ENCODE data around the gene CSHL1. TPM values are rescaled to one million over a fixed set of nuclear protein-coding genes. Genes with fewer than 3 reads are reported as not detected.

Gene CSHL1
- total RNA-seq, 1 donor from 2014 or later = not detected

Other genes starting within 250 kb of the CSHL1 start
- 457 and 470 TPM in 2 replicates for gene LIMD2, start 211.1 kb downstream of the CSHL1 start, total RNA-seq
- 54.1 and 54.8 TPM in 2 replicates for gene STRADA, start 169.5 kb downstream of the CSHL1 start, total RNA-seq
- gene CCDC47, start 137.7 kb downstream of the CSHL1 start, total RNA-seq = 63.4 and 63.8 TPM in 2 replicates
- gene DDX42, start 137.1 kb downstream of the CSHL1 start, total RNA-seq = 123 and 129 TPM in 2 replicates
- gene PSMC5, start 83.8 kb downstream of the CSHL1 start, total RNA-seq = 158 and 166 TPM in 2 replicates
- gene FTSJ3, start 83.6 kb downstream of the CSHL1 start, total RNA-seq = 57.2 and 63.6 TPM in 2 replicates
- 138 and 139 TPM in 2 replicates for gene SMARCD2, start 68.6 kb downstream of the CSHL1 start, total RNA-seq
- gene CSH2, start 37.6 kb downstream of the CSHL1 start, total RNA-seq = not detected in 2 replicates
- gene GH2, start 29.3 kb downstream of the CSHL1 start, total RNA-seq = not detected in 2 replicates
- gene CSH1, start 14.7 kb downstream of the CSHL1 start, total RNA-seq = not detected in 2 replicates
- gene GH1, start 7.6 kb upstream of the CSHL1 start, total RNA-seq = 0.50 TPM in 1 of 2 replicates, not detected in the other
- 38.3 and 41.0 TPM in 2 replicates for gene CD79B, start 21.1 kb upstream of the CSHL1 start, total RNA-seq
- 0.02 and 0.05 TPM in 2 replicates for gene SCN4A, start 61.7 kb upstream of the CSHL1 start, total RNA-seq
- gene PRR29, start 87.1 kb upstream of the CSHL1 start, total RNA-seq = 1.5 and 1.8 TPM in 2 replicates
- 98.1 and 98.9 TPM in 2 replicates for gene ICAM2, start 109.4 kb upstream of the CSHL1 start, total RNA-seq
- gene ERN1, start 218.9 kb upstream of the CSHL1 start, total RNA-seq = 117 and 127 TPM in 2 replicates